ENCODE measurements around the gene CEACAM1. TPM values are rescaled to one million over a fixed set of nuclear protein-coding genes. Genes with fewer than 3 reads are reported as not detected.

The CEACAM1 gene
- total and polyA plus RNA-seq, 2 of the 13 experiments (the other 11 are each of a cell fraction or from before 2014, with no cell fraction given), result 13.5 to 332 TPM

DNA sequence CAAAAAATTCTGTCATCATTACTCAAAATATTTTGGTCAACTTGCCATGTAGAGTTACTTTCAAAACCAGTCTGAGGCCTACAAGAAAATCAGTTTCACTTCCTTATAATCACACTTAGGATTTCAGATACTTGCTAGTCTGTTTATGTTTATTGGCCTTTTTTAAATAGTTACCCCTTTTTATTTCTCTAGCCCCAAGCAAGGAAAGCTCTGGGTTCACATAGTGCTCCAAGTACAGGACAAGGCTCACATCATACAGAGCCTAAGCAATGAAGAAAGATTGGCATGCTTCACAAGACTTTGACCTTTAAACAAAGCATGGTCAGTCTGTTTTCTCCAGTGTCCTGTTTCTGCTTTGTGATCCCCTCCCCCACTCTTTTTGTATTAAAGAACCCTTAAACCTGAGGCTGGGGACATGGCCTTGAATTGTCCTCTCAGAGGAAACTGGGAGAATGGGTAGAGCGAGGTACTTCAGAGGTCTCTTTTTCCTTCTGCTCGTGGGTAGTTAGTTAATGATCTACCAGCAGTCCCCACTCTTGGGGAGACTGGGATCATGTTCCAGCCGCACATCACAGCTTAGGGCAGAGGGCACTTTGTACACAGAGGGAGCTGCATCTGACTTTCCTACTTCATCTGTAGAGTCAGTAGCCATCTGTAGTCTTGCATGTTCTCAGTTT, 30.7 kb downstream of the CEACAM1 start (continued):
- TF ChIP-seq, protein P1, sequence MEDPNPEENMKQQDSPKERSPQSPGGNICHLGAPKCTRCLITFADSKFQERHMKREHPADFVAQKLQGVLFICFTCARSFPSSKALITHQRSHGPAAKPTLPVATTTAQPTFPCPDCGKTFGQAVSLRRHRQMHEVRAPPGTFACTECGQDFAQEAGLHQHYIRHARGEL (CRISPR knock-in tag; IDR thresholded peaks at IDR 0.05), result no peak
- TF ChIP-seq, protein P2, sequence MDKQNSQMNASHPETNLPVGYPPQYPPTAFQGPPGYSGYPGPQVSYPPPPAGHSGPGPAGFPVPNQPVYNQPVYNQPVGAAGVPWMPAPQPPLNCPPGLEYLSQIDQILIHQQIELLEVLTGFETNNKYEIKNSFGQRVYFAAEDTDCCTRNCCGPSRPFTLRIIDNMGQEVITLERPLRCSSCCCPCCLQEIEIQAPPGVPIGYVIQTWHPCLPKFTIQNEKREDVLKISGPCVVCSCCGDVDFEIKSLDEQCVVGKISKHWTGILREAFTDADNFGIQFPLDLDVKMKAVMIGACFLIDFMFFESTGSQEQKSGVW (CRISPR knock-in tag; IDR thresholded peaks at IDR 0.05; ENCODE audit: borderline replicate concordance), result no peak
- no peak for TF ChIP-seq KMT2B (CRISPR knock-in tag; IDR thresholded peaks at IDR 0.05)
- no peak for TF ChIP-seq MATR3 (CRISPR knock-in tag; IDR thresholded peaks at IDR 0.05)
- TF ChIP-seq ZNF616 (CRISPR knock-in tag; IDR thresholded peaks at IDR 0.05; ENCODE audit: low read depth), result no peak
- TF ChIP-seq, protein P3, sequence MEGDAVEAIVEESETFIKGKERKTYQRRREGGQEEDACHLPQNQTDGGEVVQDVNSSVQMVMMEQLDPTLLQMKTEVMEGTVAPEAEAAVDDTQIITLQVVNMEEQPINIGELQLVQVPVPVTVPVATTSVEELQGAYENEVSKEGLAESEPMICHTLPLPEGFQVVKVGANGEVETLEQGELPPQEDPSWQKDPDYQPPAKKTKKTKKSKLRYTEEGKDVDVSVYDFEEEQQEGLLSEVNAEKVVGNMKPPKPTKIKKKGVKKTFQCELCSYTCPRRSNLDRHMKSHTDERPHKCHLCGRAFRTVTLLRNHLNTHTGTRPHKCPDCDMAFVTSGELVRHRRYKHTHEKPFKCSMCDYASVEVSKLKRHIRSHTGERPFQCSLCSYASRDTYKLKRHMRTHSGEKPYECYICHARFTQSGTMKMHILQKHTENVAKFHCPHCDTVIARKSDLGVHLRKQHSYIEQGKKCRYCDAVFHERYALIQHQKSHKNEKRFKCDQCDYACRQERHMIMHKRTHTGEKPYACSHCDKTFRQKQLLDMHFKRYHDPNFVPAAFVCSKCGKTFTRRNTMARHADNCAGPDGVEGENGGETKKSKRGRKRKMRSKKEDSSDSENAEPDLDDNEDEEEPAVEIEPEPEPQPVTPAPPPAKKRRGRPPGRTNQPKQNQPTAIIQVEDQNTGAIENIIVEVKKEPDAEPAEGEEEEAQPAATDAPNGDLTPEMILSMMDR (CRISPR knock-in tag; IDR thresholded peaks at IDR 0.05), result peak; percentile 12; the same call in 1 of the 2 replicates
- TF ChIP-seq MAFF (IDR thresholded peaks at IDR 0.05; ENCODE audit: low read depth, low read length), result no peak
- TF ChIP-seq, protein P4, sequence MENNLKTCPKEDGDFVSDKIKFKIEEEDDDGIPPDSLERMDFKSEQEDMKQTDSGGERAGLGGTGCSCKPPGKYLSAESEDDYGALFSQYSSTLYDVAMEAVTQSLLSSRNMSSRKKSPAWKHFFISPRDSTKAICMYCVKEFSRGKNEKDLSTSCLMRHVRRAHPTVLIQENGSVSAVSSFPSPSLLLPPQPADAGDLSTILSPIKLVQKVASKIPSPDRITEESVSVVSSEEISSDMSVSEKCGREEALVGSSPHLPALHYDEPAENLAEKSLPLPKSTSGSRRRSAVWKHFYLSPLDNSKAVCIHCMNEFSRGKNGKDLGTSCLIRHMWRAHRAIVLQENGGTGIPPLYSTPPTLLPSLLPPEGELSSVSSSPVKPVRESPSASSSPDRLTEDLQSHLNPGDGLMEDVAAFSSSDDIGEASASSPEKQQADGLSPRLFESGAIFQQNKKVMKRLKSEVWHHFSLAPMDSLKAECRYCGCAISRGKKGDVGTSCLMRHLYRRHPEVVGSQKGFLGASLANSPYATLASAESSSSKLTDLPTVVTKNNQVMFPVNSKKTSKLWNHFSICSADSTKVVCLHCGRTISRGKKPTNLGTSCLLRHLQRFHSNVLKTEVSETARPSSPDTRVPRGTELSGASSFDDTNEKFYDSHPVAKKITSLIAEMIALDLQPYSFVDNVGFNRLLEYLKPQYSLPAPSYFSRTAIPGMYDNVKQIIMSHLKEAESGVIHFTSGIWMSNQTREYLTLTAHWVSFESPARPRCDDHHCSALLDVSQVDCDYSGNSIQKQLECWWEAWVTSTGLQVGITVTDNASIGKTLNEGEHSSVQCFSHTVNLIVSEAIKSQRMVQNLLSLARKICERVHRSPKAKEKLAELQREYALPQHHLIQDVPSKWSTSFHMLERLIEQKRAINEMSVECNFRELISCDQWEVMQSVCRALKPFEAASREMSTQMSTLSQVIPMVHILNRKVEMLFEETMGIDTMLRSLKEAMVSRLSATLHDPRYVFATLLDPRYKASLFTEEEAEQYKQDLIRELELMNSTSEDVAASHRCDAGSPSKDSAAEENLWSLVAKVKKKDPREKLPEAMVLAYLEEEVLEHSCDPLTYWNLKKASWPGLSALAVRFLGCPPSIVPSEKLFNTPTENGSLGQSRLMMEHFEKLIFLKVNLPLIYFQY (CRISPR knock-in tag; IDR thresholded peaks at IDR 0.05; ENCODE audit: borderline replicate concordance), result 0 out of 2 replicates have a peak, but pooled peaks have one; percentile 35
- no peak for TF ChIP-seq AHR (CRISPR knock-in tag; IDR thresholded peaks at IDR 0.05)
- TF ChIP-seq ZNF17 (CRISPR knock-in tag; IDR thresholded peaks at IDR 0.05), result no peak
- TF ChIP-seq, protein P5, sequence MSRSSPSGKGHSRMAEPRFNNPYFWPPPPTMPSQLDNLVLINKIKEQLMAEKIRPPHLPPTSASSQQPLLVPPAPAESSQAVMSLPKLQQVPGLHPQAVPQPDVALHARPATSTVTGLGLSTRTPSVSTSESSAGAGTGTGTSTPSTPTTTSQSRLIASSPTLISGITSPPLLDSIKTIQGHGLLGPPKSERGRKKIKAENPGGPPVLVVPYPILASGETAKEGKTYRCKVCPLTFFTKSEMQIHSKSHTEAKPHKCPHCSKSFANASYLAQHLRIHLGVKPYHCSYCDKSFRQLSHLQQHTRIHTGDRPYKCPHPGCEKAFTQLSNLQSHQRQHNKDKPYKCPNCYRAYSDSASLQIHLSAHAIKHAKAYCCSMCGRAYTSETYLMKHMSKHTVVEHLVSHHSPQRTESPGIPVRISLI (CRISPR knock-in tag; IDR thresholded peaks at IDR 0.05; ENCODE audit: borderline replicate concordance), result peak; percentile 69; the same call in 1 of the 2 replicates
- TF ChIP-seq FOXM1 (CRISPR knock-in tag; IDR thresholded peaks at IDR 0.05), result no peak
- peak; percentile 74; the same call in 1 of the 2 replicates for TF ChIP-seq HOXA3 (CRISPR knock-in tag; IDR thresholded peaks at IDR 0.05)
- TF ChIP-seq SRSF9 (IDR thresholded peaks at IDR 0.05; ENCODE audit: borderline replicate concordance, insufficient read depth, low read depth, low read length, poor library complexity, severe bottlenecking), result no peak
- no peak for TF ChIP-seq NR1H2 (CRISPR knock-in tag; IDR thresholded peaks at IDR 0.05; ENCODE audit: borderline replicate concordance, low read depth)
- TF ChIP-seq, protein P6, sequence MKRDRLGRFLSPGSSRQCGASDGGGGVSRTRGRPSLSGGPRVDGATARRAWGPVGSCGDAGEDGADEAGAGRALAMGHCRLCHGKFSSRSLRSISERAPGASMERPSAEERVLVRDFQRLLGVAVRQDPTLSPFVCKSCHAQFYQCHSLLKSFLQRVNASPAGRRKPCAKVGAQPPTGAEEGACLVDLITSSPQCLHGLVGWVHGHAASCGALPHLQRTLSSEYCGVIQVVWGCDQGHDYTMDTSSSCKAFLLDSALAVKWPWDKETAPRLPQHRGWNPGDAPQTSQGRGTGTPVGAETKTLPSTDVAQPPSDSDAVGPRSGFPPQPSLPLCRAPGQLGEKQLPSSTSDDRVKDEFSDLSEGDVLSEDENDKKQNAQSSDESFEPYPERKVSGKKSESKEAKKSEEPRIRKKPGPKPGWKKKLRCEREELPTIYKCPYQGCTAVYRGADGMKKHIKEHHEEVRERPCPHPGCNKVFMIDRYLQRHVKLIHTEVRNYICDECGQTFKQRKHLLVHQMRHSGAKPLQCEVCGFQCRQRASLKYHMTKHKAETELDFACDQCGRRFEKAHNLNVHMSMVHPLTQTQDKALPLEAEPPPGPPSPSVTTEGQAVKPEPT (CRISPR knock-in tag; IDR thresholded peaks at IDR 0.05; ENCODE audit: low read depth), result no peak
- TF ChIP-seq XRCC5 (optimal IDR thresholded peaks at IDR 0.05; ENCODE audit: low read length), result no peak
- TF ChIP-seq MLLT10 (CRISPR knock-in tag; IDR thresholded peaks at IDR 0.05), result no peak
- TF ChIP-seq ARHGAP35 (CRISPR knock-in tag; IDR thresholded peaks at IDR 0.05; ENCODE audit: borderline replicate concordance), result no peak

Measured in HepG2 (cell line).